ENCODE measurements around the gene HMGN4.

HMGN4 gene

DNA sequence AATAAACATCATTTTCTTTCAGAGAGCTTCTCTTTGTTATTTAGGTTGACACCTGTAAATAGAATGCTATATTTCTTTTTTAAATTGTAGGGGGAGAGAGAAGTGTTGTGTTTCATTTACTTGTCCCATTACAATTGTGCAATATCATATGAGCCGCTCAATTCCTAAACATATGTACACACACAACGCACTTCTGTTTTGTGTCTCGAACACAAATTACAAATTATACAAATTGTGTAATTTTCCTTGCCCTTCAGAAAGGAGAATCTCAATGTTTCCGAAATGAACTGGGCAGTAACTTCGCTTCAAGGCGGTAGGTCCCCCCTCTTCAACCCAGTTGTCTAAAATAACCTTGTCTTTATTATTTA lies 55.9 kb downstream of the HMGN4 start:
- H3K9me3 Mint-ChIP-seq: no peaks in the 10 kb centered on the region
- H3K4me3 Mint-ChIP-seq: no peak overlapping the region
- DNase-seq (no peak), ATAC-seq (replicated peaks) (no peak)
- H3K36me3 Mint-ChIP-seq: peaks cover 8% of the 10 kb centered on the region in 2 donors
- peaks cover 7 to 13% of the 10 kb centered on the region in 2 donors for H3K4me1 Mint-ChIP-seq
- H3K27me3 Mint-ChIP-seq: peaks cover 20 to 26% of the 10 kb centered on the region in 2 donors
- no peak overlapping the region for H3K27ac Mint-ChIP-seq

DNA sequence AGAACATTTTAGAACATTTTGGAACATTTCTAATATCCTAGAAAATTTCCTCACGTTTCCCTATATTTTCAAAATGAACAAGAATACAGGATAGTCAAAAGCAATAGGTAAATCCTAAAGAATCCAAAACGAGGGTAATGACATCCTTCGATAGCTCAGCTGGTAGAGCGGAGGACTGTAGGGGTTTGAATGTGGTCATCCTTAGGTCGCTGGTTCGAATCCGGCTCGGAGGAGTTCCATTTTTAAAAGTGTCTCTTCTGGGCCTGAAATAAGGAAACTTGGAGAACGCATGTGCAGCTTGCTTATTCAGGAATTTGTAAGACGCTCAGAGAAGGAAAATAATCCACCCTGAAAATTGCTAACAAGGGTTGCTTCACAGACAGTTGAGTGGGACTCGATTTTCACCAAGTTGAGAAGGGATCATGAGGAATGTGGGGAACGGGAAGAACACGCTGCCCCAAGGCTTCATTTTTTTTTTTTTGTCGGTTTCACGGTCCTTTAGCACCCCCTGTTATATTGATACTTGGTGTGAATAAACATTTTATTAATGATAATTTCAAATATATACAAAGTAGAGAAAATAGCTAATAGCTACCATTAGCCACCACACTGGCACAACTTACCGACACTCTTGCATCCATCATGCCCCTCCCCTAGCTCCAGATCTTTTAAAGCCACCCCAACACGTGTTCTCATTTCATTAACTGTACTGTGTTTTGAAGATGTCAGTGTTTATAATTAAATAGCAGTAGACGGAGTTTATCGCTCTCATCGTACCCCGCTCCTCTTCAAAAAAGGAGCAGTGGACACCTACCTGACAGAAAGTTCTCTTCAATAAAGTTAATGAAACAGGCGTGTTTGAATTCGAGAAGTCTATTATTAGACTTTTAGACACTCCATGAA lies 56.8 kb downstream of the HMGN4 start:
- no peak for DNase-seq
- ATAC-seq (replicated peaks): no peak
- peaks cover 8 to 17% of the 10 kb centered on the region in 2 donors for H3K36me3 Mint-ChIP-seq
- peaks cover 20 to 26% of the 10 kb centered on the region in 2 donors for H3K27me3 Mint-ChIP-seq
- no peak overlapping the region for H3K4me3 Mint-ChIP-seq
- H3K27ac Mint-ChIP-seq: peak overlapping the region; percentile 26
- no peaks in the 10 kb centered on the region for H3K9me3 Mint-ChIP-seq
- peaks cover 12 to 18% of the 10 kb centered on the region in 2 donors for H3K4me1 Mint-ChIP-seq

DNA sequence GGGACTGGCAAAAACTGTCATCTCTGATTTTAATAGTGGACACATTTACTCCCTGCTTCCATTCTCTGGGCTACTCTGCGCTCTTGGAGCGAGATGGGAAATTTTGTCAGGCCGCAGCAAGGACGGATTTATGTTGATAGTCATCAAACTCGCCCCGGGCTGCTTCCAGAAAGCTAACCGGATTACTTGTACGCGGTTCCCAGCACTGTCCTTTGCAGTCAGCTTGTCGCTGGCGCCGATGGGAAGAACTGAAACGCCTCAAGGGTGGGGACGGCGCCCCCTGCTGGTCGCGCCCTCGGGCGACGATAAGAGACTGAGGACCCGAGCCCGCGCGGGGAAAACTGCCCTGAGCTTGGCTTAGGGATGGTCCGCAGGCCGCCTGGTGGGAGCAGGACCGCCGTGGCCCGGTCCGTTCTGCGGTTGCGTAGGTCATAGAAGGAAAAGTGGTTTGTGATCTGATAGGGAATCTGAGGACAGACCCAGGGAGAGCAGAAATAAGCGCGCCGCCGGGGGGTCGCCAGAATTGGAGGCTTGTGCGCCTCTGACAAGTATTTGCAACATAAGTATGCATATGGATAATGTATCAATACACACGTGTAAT lies 57.6 kb downstream of the HMGN4 start:
- H3K9me3 Mint-ChIP-seq: no peaks in the 10 kb centered on the region
- H3K27ac Mint-ChIP-seq: no peak overlapping the region
- no peak overlapping the region for H3K4me3 Mint-ChIP-seq
- ATAC-seq (replicated peaks) (peak; percentile 74 to 76), DNase-seq (peak; percentile 78)
- H3K27me3 Mint-ChIP-seq: peaks cover 20 to 26% of the 10 kb centered on the region in 2 donors
- H3K36me3 Mint-ChIP-seq: peaks cover 8 to 17% of the 10 kb centered on the region in 2 donors
- H3K4me1 Mint-ChIP-seq: peaks cover 12 to 18% of the 10 kb centered on the region in 2 donors

Data from stimulated activated naive B cell treated with anti-CD40 and anti-IgM and Interleukin-4, amounts not matched to agents 10 μg/mL and 1 μg/mL and 100 μg/mL, for 72 hours (primary cell).